ENCODE data around the gene CHAT.
A peak's percentile ranks its signal among the peaks of the same experiment; 100 is the strongest.

CHAT gene

DNA sequence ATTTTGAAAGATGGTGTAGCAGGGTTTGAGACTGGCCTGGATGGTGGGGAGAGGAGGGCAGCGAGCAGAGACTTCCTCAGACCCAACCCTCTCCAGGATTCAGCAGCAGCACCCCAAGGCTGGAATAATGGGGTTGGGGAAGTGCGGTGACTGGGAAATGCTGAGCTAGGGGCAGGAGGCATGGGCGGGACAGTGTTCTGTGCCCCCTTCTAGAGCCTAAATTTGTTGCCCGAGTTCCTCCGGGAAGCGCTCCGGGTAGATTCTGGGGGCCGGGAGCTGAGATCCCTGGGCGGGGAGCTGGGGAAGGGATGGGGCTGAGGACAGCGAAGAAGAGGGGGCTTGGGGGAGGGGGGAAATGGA is at the start of gene CHAT:
Gene CHAT, plus strand, starts transcription at position 156 of the 360 bp plus-strand sequence. Its CDS starts 153 bp downstream, at position 309.
- no peak for DNase-seq

DNA sequence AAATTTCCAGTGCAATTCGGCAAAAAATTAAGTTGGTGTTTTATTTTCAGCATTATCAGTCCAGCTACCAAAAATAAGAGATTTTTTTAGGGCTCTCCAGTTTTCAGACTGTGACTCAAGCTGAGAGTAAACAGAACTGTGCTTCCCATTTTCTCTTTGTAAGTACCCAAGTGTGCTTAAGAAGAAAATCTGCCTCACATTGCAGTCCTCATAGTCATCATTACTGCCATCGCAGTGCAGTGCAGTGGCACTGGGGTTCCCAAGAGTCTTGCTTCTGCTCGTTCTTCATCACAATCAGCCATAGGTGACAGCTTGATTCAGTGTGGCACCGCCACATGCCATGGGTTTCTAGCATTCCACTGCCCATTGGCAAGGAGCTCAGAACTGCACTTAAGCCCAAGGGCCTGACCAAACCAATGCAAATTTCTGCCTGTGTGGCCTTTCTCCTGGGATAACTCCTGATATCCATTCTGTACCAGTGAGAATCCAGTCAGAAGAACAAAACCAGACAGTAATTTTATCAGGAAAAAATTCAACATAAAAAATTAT is 49.3 kb upstream of the CHAT start:
- DNase-seq, result no peak

DNA sequence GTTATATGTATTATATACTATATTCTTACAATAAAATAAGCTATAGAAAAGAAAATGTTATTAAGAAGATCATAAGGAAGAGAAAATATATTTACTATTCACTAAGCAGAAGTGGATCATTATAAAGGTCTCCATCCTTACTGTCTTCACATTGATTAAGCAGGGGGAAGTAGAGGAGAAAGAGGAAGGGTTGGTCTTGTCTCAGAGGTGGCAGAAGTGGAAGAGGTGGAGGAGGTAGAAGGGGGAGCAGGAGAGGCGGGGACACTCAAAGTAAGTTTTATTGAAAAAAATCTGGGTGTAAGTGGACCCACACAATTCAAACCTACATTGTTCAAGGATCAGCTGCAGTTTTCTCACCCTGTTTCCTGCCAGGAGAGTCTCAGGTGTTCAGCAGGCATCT is 46.0 kb upstream of the CHAT start:
- no peak for DNase-seq

DNA sequence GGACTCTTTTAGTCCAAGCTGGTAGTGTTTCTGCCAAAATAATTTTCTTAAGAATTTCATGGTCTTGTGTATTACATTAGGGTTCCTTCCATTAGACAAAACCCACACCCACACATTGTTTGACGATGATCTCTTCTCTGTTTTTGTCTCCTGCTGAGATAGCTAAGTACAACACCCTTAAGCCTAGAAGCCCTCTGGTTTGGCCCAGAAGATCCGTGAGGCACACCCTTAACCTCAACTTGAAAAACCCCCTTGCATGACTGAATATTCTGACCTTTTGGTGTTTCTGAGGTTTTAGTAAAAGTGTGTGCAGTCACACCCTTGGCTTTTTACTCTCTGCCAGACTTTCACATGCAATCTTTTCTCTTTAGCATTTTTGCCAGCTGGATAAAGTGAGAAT is 45.6 kb upstream of the CHAT start:
- no peak for DNase-seq

DNA sequence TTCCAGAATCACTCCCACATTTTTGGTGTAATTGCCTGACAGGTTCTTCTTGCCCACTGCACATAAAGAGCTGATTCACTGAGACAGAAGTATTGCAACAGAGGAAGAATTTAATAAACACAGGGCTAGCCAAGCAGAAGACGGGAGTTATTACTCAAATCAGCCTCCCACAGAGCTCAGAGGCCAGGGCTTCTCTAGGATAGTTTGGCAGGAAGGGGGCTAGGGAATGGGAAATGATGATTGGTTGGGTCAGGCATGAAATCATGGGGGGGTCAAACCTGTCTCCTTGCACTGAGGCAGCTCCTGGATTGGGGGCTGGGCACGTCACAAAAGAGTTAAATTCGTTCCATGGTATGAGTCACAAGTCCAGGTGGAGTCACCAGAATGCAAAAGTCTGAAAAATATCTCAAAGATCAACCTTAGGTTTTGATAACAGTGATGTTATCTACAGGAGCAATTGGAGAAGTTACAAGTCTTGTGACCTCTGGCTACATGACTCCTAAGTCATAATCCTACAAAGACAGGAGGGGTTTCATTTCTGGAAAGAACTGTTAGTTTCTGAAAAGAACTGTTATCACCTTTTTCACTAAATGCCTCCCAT is 44.7 kb upstream of the CHAT start:
- peak; percentile 13 for DNase-seq

DNA sequence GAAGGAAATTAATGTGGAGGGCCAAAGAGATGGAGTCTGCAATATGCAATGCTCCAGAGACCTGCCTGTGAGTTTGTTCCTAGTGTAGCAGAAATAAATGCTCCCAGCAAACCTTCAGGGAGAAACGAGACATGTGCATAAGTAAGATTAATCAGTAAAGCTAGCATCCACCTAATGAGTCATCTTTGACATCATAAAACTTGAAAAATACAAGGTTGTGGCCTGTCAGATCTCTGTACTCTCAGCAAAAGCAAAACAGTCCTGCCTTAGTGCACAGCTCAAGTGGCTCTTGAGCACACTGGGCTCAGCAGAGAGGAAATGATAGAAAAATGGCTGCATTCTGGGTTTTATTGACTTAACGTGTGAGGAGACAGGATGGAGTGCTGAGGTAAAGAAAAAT is 42.4 kb upstream of the CHAT start:
- DNase-seq, result peak; percentile 3

DNA sequence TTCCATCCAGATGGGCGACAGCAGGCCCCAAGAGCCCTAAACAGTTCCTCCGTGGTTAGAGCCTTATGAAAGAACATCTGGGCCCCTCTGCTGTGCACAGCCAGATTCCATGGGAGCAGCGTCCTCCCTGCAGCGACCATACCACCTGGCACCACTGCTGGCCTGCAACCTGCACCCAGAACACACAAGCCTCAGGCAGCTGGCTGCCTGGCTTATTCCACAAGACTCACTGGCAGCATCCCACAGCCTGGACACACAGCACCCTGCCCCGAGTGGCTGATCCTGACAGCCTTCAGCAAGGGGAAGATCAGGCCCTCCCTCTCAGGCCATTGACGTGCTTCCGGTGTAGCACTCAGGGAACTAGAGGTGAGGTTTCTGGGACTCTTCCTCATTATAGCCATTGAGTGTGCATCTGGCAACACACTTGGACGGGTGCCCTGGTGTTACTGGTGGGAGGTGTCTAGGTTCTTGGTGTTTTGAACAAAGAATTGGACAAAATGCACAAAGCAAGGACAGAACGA is 41.2 kb upstream of the CHAT start:
- no peak for DNase-seq

DNA sequence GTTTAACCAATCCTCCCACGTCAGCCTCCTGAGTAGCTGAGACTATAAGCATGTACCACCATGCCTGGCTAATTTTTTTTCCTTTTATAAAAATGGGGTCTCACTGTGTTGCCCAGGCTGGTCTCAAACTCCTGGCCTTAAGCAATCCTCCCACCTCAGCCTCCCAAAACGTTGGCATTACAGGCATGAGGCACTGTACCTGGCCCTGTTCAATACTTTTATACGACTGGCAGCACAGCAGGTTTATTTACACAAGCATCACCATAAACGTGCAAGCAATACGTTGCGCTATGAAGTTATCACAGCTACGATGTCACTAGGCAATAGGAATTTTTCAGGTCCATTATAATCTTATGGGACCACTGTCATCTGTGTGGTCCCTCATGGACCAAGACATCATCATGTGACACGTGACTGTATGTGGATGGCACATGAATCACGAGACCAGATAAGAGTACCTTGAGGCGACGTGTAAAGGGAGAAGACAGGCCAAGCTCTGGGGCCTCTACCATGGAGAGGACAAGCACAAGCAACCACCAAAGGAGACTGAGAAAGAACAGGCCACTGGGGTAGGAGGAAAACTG is 38.3 kb upstream of the CHAT start:
- no peak for DNase-seq

DNA sequence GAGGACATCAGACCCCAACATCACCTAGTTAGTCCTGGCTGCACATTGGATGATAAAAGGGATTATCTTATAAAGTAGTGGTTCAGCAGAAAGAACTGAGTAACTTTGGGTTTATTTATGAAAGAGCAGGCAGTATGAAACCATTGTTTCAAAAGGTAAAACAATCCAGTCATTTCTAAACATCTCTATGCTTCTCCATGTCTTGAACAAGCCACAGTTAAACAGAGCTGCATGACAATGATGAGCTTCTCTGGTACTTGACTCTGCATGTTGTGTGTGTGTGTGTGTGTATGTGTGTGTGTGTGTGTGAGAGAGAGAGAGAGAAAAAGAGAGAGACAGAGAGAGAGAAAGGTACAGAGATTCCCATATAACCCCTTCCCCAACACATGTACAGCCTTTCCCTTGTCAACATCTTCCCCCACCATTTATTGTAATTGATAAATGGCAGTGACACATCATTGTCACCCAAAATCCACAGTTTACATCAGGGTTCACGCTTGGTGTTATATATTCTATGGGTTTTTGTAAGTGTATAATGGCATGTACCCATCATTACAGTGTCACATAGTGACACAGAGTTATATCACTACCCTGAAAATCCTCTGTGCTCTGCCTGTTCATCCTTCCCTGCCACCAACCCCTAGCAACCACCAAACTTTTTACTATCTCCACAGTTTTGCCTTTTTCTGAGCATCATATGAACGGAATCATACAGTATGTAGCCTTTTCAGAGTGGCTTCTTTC is 36.5 kb upstream of the CHAT start:
- DNase-seq, result no peak

DNA sequence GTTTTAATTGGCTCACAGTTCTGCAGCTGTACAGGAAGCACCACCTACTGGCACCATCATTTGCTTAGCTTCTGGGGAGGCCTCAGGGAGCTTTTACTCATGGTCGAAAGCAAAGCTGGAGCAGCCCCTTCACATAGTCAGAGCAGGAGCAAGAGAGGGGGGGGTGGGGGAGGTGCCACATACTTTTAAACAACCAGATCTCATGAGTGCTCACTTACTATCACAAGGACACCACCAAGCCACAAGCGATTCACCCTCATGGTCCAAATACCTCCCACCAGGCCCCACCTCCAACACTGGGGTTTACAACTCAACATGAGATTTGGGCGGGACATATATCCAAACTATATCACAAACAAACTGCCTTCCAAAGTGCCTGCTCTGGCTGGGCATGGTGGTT is 35.4 kb upstream of the CHAT start:
- DNase-seq, result no peak

DNA sequence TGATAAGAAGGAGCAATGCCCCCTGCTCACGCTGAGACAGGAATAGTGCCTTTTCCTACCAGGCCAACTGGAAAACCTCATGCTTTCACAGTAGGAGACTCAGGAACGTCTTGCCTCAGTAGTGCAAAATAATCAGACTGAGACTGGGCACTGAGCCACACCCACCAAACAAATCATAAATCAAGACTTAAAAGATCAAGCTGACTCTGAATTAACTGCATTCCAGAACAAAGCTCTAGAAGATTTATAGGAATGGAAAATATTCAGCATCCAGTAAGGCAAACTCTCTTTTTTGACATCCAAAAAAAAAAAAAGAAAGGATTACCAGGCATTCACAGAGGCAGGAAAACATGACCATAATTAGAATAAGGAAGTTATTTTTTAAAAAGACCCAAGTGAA is 34.2 kb upstream of the CHAT start:
- peak; percentile 6 for DNase-seq

DNA sequence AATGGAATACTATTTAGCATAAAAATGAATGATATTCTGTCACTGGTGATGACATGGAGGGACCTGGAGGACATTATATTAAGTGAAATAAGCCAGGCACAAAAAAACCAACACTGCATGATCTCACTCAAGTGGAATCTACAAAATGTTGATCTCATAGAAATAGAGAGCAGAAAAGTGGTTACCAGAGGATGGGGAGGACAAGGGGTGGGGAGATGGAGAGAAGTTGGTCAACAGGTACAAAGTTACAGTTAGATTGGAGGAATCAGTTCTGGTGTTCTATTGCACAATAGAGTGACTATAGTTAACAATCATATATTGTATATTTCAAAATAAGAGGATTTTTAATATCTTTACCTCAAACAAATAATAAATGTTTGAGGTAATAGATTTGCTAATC is 28.4 kb upstream of the CHAT start:
- DNase-seq, result no peak

DNA sequence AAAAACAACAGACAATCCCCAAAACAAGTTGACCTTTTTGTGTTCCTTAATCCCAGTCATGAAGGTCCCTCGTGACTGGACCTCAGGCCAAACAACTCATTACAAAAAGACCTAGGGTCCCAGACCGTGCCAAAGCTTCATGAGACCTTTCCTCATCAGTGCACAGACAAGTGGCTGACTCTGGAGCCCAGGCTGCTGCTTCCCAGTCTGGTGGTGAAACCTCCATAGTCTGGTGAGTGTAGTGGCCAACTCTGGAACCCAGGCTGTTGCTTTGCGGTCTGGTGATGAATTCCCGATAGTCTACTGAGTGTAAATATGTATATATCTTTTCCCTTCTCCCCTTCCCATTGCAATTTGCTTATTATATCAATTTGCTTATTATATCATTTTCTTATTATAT is 25.9 kb upstream of the CHAT start:
- DNase-seq, result no peak

DNA sequence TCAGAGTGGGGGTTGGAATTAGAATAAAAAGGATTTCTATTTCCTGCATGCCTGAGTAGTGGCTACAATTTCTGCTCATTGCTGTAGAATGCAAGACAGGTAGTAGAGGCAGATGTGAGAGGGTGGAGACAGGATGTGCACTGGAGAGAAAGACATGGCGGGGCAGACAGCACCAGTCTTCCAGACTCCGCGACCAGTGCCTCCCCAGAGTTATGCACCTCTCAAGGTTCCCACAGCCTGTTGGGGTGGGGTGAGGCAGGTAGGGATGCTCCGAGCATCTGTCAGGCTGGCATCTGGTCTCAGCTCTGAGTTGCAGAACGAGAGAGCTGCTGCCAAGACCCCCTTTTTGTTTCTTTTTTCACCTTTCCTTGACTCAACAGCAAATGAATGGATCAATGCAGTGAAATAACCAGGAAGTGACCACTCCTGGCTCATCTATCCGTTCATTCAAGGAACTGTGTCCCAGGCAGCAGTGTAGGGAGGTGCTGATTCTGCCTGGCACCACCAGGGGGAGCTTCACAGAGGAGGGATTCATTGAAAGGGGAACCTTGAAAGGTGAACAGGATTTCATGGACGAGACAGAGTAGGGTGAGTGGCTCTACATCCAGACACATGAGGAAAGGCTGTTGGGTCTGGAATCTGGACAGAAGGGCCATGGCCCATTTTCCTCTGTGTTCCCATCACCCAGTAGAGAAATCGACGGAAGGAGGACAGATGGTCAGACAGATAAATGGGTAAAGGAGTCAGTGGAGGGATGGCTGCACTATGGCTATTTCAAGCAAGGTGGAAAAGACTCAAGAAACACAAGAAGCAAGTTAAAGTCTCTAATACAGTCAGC is 20.9 kb upstream of the CHAT start:
- peak; percentile 83 for DNase-seq

DNA sequence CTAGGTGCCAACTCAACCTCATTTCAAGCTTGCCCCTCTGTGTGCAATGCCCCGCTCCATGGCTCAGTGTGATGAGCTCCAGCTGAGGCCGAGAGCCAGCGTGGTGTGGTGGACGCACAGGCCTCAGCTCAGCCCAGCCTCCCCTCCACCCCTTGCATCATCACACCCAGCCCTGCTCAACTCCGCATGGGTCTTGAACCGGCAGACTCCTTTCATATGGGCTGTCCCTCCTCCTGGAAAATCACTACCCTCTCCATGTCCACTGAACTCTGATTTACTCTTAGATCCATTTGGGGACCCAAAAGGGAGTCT is 20.3 kb upstream of the CHAT start:
- DNase-seq, result no peak

DNA sequence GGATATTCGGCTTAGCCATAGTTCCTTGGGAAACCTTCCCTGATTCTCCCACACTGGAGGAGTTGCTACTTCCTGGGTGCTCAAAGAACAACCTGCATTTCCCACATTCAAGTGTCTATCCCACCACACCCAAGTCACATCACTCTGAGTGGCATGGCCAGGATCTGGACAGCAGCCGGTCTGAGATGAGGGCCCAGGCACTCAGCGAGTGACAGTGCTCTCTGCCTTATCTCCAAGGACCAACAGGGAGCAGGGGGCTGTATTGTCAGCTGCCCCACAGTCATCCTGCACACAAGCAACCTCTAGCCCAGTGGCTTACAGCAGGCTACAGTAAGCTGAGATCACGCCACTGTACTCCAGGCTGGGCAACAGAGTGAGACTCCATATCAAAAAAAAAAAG is 19.8 kb upstream of the CHAT start:
- no peak for DNase-seq

DNA sequence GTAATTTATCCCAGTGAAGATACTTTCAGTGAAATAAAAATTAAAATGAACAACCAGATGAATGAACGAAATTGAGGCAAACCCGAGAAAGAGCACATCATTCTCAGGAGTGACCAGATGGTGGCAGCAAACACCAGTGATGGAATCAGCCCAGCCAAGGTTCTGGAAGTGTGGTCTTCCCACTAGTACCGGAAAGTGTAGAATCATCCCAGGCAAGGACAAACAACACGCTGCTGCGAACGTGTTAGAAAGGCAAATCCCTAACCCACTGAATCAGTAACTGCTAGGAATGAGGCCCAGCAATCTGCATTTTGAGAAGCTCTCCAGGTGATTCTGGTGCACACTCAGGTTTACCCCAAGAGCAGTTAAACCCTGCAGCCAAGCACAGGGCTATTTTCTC is 19.2 kb upstream of the CHAT start:
- DNase-seq, result peak; percentile 86

DNA sequence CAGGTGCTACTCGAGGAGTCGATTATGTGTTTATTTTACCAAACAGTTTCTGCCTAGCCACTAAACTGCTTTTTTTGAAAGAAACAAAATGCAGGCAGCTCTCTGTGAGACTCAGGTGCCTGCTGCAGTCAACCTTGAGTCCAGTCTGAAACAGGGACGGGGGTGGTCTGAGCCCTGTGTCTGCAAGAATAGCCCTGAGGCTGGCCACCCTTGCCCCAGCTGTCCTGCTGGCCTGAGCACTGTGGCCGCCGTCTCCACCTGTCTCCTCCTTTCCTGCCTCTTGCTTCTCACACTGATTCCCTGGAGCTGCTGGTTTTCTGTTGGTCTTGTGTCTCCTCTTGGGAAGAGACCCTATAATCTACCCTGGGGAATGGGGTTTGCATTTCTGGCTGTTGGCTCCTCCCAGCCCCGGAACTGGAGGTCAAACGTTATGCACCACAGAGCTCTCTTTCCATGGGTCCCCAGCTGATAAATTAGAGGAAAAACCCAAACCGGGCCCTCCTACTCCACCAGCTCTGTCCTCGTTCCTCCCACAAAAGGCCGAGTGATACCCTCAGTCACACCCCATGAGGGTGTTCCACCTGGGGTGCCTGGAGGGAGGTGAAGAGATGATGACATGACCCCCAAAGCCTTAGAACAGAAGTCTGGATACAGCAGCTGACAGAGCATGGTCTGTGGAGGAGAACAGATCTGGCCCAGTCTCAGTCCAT is 18.7 kb upstream of the CHAT start:
- DNase-seq, result no peak

DNA sequence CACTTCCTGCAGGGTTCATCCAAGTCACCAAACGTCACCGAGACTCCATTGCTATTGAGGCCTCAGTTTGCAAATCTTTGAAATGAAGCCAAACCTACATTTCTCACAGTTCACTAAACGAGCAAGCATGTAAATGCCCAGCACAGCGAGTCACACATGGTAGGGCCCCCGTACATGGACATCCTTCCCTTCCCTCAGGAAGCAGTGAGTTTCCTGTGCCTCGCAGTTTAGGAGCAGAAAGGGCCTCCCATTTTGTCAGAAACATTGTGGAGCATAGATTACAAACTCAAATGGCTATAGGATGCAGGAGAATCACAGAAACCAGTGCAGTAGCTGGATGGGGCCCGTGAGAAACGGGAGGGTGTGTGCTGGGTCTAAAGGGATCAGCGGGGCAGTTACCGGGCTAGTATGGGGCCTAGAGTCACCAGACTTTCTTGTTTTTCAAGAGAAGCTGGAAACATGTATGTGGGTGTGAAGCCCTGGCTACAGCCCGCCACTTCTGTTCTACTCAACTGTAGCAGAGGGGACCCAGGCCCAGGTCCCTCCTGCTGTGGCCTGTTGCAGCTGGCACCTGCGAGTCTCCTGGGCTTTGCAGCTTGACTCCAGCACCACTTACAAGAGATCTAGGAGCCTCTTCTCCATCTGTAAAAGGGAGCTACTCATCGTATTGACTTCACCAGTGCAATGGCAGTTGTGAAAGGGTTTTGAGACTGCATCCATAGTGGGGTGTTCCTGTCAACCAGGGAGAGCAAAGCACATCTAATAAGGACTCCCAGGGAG is 17.9 kb upstream of the CHAT start:
- DNase-seq, result no peak

DNA sequence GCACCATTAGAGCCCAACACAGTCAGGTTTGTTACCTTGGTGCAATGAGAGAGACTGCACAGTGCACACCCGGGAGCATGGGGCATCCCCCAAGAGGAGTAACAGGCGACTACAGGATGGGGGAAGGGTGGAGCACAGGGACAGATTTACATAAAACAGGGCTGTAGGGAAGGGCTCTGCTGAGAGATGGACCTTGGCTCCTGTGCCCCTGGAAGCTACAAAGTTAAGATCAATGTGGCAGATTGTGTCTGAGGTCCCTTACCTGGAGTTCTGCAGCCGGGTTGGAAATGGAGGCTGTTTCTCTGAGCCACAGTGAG is 17.4 kb upstream of the CHAT start:
- DNase-seq, result no peak

DNA sequence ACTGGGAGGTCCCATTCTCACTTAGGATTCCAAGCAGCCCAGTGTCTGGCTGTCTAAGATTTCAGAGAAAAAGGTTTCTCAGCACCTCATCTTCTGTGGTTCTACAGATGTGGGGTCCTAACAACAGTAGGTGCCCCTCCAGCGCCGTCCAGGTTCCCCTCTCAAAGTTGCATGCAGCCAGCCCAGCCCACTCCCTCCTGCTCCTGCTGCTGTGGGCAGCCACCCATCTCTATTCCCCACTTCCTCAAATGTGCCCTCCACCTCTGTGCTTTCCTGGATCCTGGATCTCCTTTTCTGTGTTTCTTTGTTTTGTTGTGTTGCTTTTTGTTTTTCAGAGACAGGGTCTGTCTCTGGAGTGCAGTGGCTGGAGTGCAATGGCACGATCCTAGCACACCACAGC is 17.0 kb upstream of the CHAT start:
- no peak for DNase-seq

Measured in eye (tissue), 1 donor.